NCI-H2227 treated with DMSO at 0.1 percent for 48 hours (cell line): ENCODE measurements around the gene NRXN2.
A peak's percentile ranks its signal among the peaks of the same experiment; 100 is the strongest.

ENCODE experiments used
- DNase-seq: peaks from one replicate; lab custom pipeline; 2025; lab: John Stamatoyannopoulos, UW

The NRXN2 gene

GRCh38 chr11:64698427-64698826 lies 24.6 kb downstream of the NRXN2 start:
- no peak for DNase-seq

DNA sequence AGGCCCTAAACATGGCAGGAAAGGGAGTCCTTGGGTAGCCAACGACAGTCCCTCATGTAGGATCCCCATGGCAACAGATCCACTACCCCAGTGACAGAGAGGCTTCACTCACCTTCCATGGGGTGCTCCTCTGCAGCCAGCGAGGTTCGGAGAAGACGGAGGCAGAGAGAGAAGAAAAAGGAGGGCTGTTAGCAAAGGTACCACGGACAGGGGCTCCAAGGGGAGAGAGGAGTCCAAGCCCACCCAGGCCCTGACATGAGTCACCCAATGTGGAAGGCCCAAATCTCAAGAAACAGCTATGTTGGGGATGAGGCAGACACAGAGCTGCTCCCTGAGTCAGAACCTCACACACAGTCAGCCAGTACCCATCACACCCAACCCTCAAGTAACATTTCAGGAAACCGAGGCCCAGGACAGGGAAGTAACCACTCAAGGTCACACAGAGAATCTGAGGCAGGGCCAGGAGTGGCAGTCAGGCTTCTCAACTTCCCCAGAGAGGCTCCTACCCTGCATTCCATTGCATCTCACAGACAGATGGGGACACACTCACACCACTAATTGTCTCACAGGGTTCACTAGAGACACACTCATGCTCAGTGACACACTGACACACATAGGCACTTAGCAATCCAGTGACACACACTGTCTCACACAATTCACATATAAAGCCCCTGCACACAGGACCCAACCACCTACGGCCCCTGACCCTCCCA lies 25.2 kb downstream of the NRXN2 start:
- no peak for DNase-seq

DNA sequence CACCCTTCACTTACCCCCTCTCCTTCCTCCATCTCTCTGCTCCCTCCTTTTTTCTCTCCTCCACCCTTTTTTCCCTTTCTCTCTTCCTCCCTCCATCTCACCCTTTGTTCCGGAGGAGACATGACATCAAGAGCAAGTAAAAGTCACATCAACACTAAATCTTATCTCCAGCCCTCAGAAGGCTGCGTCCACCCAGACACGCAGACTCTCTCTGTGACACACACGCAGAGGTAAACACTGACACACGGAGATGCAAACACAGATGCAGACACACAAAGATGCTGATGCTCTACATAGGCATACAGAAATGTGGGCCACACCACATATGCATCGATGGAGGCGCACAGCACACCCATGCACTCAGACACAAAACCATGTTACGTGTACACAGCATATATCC lies 27.0 kb downstream of the NRXN2 start:
- DNase-seq = no peak

DNA sequence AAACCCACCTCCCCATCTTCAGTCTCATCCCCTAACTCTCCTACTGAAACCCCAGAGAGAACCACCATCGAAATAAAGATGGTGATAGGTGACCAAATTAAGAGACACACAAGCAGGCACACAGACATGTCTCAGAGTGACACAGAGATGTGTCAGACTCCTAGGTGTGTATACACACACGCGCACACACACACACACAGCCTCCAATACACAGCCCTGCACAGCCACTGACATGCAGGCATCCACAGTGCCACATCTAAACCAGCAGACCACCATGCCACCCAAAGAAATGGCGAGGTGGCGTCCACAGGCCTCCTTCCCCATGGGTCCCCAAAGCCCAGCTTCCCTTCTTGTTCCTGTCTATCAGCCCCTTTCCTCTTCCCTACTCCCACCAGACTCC lies 27.4 kb downstream of the NRXN2 start:
- DNase-seq = no peak

GRCh38 chr11:64694821-64695365 lies 28.1 kb downstream of the NRXN2 start:
- DNase-seq = peak; percentile 59

GRCh38 chr11:64694026-64694755 lies 28.8 kb downstream of the NRXN2 start:
- DNase-seq = no peak

DNA sequence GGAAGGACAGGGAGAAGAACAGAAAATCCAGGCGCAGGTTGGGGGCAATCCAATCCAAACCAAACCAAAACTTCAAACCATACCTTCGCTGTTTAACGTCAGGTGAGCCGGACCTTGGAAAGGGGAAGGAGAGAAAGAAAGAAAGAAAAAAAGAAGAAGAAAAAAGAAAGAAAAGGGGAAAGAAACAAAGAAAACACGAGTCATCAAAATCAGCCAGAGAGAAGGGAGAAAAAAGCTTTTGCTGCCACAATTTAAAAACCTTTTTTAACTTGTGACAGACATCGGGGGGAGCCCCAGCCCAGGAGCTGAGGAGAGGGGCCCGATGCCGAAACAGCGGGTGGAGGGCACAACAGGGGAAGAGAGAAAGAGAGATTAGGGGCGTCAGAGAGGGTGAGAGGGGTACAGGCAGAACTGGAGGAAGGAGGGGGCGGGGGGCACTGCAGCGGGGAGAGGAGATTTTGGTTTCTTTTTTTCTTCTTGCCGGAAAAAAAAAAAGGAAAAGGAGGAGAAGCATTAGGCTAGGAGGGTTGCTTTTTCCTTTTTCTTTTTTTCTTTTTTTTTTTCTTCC lies 30.1 kb downstream of the NRXN2 start:
- no peak for DNase-seq

DNA sequence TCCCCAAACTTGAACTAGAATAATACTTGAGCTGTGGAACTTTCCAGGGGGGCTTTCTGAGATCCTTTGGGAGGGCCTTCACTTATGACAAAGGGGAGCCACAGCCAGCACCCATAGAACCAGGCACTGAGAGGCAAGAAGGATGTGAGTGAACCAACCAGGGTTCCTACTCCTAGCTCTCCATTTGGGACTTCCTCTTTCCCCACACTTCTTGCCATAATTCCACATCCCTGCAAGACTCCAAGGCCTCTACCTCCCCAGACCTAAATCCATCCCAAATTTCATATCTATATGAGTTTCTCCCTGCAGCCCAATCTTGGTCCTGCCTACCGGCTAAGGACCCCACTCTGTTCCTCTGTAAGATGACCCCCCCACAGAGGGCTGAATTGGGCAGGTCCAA lies 31.5 kb downstream of the NRXN2 start:
- DNase-seq = no peak

DNA sequence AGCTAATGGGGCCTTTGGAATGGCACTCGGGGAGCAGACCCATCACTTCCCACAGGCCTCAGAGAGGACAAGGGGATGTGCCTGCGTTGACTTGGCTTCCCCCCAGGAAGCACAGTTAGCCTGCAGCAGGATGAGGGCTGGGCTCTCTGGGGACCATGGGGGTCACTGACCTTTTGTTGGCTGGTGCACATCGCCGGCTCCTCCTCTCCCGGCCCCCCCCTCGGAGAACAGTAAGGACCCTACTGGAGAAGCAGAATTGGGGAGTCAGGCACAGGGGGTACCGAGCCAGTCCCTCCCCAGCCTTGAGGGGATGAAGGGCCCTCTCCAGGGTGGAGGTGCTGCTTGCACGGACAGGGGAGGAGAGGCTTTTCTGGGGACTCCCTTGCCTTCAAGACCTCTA lies 32.8 kb downstream of the NRXN2 start:
- DNase-seq = no peak

DNA sequence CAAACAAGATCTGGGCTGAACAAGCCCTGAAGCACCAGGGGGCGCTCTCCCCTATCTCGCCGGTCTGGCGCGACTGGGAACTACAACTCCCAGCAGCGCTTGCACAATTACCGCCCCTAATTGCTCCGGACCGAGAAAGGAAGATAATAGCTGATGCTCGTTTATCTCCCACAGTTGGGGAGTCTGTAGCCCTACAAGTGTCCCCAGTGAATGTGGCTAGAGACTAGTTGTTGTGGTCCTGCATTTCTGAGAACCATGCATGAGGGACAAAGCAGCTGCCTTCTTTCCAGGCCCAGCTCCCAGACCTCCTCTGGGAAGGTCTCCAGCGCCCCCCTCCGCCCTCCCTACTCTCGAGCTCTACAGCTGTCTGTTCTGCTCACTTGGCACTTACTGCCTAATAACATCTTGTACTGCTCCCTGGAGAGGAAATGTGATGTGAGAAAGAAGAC lies 34.4 kb downstream of the NRXN2 start:
- peak; percentile 96 for DNase-seq

DNA sequence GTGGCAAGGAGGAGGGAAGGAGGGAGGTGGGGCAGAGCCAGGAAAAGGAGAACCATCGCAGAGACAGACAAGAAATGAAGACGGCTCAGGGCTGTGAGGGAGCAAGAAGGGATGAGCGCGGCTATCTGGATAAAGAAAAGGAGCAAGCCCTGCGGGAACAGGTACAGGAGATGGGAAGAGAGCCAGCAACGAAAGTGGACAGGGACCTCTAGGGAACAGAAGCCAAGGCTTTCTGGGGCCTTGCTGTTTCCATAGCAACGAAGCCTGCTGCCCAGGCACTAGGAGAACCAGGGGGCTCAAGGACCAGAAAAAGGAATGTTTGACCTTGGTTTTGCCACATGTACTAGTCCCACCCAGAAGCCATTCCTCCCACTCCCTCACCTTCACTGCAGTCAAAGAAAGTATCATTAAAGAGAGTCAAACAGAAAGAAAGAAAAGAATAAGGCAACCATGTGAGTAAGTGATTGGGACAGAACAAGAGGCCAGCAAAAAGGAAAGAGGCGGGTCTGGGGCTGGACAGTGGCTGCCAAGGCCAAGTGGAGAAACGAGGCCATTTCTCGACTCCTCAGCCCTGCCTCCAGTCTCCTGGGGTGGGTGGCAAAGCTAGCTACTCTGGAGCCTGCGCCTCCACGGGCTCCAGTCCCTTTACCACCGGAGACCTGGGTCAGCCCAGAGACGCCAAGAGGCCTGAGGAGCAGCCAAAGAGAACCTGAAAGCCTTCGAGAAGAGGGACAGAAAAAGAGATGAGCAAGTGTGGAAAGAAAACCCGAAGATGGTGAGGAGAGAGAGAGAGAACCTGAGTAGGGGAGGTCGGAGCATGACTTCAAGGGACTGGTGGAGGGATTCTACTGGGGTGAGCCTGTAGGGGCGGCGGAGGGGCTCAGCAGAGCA lies 35.1 kb downstream of the NRXN2 start:
- DNase-seq = no peak

DNA sequence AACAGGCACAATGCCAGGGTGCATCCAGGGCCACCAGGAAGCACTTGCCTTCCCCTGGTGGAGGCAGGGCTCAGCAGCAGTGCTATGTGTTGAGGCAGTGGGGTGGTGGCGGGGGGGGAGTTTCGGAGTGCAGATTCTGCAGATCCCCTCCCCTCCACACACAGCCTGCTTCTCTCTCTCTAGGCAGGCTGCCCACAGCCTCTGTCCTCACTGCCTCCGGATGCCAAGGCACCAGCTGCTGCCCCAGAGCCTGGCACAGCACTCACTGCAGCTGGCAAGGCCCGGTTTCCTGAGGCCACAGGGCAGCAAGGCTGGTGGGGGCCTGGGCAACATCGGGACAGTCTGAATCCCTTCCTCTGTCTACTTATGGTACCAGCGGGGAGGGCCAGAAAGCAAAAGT lies 35.8 kb downstream of the NRXN2 start:
- no peak for DNase-seq

DNA sequence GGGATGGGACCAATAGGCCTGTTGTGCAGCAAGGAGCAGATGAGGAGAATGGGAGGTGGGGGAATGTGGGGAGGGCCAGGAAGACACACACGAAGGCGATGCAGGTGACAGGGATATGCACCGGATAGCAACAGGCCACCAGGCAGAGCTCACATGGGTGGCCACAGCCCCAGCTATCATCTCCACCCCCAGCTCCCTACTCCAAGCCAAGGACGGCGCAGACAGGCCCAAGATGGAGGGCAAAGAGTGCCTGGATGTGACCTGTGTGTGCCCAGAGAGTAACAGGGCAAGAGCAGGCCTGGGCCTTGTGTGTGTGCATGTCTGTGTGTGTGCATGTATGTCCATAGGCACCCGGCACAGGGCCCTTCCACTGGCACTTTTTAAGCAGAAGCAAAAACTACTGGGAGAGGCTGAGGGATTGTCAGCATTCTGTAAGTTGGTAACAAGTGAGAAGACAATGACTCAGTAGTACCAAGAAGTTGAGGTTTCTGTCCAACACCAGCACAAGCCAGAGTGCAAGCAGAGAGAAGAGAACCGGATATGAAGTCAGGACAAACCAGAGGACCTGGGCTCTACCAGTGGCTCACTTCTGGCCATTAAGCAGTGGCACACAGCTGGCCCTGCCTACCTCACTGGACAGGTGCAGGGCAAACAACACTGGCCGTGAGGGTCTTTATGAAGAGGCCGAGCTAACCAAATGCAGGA lies 36.4 kb downstream of the NRXN2 start:
- DNase-seq = no peak

DNA sequence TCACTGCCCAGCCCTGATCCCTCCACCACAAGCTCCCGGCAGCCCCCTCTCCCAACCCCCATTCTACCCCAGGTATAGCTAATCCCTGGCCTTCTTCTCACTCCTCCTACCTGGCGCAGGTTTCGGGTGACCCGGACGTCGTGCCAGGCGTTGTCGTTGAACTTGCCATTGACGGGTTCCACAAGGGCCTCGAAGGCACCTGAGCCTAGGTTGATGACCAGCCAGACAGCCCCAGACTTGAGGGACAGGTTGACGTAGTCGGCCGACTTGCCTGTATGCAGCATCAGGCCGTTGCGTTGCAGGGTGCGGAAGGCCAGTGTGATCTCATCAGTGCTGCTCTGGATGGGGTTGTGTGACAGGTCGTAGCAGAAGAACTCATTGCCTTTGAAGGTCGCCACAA lies 37.5 kb downstream of the NRXN2 start:
- no peak for DNase-seq

GRCh38 chr11:64684357-64684756 lies 38.6 kb downstream of the NRXN2 start:
- no peak for DNase-seq

DNA sequence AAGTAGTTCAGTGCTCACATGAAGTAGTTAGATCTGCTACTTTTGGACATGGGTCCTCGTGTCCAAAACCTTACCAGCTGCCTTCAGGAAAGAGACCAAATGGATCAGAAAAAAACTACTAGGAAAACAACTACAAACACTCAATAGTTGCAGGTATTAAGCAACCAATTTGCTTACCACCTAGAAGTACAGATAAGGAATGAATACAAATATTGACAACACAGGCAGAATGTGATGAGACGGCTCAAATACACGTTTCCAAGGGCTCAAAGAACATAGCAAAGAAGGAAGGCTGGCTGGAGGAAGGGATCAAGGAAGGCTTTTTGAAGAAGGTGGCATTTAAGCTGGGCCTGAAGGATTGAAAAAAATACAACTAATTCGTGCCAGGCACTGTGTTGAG lies 41.8 kb downstream of the NRXN2 start:
- DNase-seq = no peak

DNA sequence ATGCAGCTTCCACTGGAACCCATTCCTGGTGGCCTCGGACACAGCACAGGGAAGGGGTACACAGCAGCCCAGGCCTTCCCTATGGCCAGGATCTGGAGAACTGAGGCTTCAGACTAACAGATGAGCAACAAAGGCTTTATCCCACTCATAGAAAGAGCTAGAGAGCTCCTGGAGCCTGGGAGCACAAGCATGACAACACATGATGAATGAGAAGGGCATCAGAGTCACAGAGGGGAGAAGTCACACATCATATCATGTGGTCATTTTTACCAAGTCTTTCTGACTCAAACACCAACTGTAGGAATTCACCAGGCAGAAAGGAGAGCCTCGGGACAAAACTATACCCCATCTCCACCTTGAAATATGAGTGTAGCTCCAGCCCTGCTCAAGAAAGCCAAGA lies 43.2 kb downstream of the NRXN2 start:
- DNase-seq = no peak

DNA sequence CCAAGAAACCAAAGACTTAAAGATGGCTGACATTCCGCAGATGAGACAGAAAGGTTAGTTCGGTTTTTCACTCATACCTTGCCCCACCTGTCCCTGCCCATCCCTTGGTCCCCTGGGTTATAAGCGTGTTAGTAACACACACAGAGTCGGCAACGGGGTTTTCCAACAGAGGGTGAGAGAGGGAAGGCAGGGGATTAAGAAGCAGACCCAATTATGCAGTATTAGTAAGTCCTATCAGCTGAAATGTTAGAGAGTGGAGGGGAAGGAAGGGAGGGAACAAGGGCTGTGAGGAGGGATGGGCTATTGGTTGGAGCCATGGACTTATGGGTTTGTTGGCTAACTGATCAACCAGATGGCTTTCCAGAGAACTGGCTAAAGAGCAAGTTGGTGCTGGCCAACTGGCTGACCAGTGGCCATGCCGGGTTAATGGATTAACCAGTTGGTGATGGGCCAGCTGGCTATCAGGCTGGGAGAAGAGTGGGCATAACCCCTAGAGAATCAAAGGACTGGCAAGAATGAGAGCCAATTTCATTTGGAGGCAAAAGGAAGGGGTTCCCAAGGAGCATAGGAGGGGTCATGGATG lies 45.5 kb downstream of the NRXN2 start:
- no peak for DNase-seq

- no peak for DNase-seq
Observed at GRCh38 chr11:64676261-64676615, 46.8 kb downstream of the NRXN2 start.

DNA sequence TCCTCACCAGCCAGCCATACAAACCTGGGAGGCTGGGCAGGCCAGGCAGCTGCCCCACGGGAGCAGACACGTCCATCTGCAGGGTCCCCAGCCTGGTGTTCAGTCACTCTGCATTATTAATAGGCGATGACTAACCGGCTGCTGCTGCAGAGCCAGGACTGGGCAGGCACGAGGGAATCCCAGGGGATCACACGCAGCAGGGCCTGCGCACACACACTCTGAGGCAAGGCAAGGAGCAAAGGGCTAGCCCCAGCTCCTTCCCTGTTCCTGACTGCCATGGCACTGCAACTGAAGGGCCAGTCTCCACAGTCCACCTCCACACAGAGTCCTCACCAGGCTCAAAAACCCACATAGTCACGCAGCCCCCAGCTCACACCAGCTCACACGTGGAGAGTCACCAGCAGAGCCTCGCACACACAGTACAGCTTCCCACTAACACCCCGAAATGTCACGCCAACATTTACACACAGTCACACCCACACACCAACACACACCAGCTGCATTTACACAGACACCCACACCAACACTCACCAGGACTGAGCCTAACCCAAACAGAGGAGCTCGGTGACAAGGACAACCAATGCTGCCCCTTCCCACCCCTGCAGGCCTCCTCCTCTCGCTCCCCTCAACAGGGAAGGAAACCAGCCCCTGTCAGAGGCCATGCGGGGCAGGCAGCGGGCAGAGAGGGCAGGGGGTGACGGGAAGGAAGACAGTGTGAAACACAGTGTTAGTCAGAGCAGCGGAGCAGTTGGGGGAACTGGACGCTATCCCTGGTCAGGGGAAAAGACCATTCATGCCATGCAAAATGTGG lies 47.3 kb downstream of the NRXN2 start:
- DNase-seq = no peak
